Raji (cell line): Measurements from ENCODE around the gene FBXO3.

ENCODE experiments used
- POLR2A ChIP-seq: IDR thresholded peaks from 2 replicates; pipeline ENCODE4 v1.6.1; 2011; ENCODE audit warnings: low read depth, low read length, control low read depth; ENCODE audit not compliant: insufficient read depth

FBXO3 gene

GRCh38 chr11:33775832-33776470 is 1.6 kb upstream of the FBXO3 start:
- TF ChIP-seq POLR2A, result no peak

GRCh38 chr11:33775467-33775807 is 1.1 kb upstream of the FBXO3 start:
- TF ChIP-seq POLR2A, result no peak

- no peak for TF ChIP-seq POLR2A
These were observed 581 bp upstream of the FBXO3 start for GRCh38 chr11:33774736-33775466.

GRCh38 chr11:33773404-33773986 is 825 bp downstream of the FBXO3 start:
- TF ChIP-seq POLR2A, result no peak

GRCh38 chr11:33772870-33773269 is 1.4 kb downstream of the FBXO3 start:
- no peak for TF ChIP-seq POLR2A

GRCh38 chr11:33772300-33772699 is 2.0 kb downstream of the FBXO3 start:
- no peak for TF ChIP-seq POLR2A

- TF ChIP-seq POLR2A, result no peak
These were observed 4.1 kb downstream of the FBXO3 start for GRCh38 chr11:33770236-33770635.

- TF ChIP-seq POLR2A, result no peak
These were observed 4.8 kb downstream of the FBXO3 start for GRCh38 chr11:33769542-33769941.

- no peak for TF ChIP-seq POLR2A
These were observed 6.7 kb downstream of the FBXO3 start for GRCh38 chr11:33767624-33768023.

- TF ChIP-seq POLR2A, result no peak
These were observed 8.2 kb downstream of the FBXO3 start for GRCh38 chr11:33766085-33766484.

- no peak for TF ChIP-seq POLR2A
These were observed 12.8 kb downstream of the FBXO3 start for GRCh38 chr11:33761471-33761870.

- TF ChIP-seq POLR2A, result no peak
These were observed 20.9 kb downstream of the FBXO3 start for GRCh38 chr11:33753304-33753967.

- no peak for TF ChIP-seq POLR2A
These were observed 22.4 kb downstream of the FBXO3 start for GRCh38 chr11:33751878-33752277.

- no peak for TF ChIP-seq POLR2A
These were observed 26.3 kb downstream of the FBXO3 start for GRCh38 chr11:33747979-33748378.

GRCh38 chr11:33743291-33743690 is 31.0 kb downstream of the FBXO3 start:
- no peak for TF ChIP-seq POLR2A
